ENCODE data around the gene RYR1.

Gene RYR1

DNA sequence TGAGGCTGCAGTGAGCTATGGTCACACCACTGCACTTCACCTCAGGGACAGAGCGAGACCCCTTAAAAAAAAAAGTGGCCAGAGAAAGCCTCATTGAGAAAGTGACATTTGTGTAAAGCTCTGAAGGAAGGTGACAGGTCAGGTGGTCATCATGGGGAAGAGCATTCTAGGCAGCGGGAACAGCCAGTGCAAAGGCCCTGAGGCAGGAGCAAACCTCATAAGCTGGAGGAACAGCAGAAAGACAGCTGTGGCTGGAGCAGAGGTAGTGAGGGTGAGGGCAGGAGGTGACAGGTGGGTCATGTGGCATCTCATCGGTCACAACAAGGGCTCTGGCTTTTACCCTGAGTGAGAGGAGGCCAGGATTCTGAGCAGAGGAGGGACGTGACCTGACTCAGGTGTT is 64.4 kb downstream of the RYR1 start:
- no peak for DNase-seq
- TF ChIP-seq, protein P1, sequence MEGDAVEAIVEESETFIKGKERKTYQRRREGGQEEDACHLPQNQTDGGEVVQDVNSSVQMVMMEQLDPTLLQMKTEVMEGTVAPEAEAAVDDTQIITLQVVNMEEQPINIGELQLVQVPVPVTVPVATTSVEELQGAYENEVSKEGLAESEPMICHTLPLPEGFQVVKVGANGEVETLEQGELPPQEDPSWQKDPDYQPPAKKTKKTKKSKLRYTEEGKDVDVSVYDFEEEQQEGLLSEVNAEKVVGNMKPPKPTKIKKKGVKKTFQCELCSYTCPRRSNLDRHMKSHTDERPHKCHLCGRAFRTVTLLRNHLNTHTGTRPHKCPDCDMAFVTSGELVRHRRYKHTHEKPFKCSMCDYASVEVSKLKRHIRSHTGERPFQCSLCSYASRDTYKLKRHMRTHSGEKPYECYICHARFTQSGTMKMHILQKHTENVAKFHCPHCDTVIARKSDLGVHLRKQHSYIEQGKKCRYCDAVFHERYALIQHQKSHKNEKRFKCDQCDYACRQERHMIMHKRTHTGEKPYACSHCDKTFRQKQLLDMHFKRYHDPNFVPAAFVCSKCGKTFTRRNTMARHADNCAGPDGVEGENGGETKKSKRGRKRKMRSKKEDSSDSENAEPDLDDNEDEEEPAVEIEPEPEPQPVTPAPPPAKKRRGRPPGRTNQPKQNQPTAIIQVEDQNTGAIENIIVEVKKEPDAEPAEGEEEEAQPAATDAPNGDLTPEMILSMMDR (IDR thresholded peaks at IDR 0.05; ENCODE audit: low read depth, low read length, missing control alignments), result no peak
- in situ Hi-C loops (cut with HindIII; ENCODE audit: low pct_ligation_motif_present, low sequenced_read_pairs), result no loop called here
- H3K36me3 ChIP-seq (replicated peaks), result no peaks in the 10 kb centered on the region
- H3K4me3 ChIP-seq (ENCODE audit: low read depth, low read length), result no peak overlapping the region
- no peaks in the 10 kb centered on the region for H3K27me3 ChIP-seq (replicated peaks)
- no peak overlapping the region for H3K27ac ChIP-seq

DNA sequence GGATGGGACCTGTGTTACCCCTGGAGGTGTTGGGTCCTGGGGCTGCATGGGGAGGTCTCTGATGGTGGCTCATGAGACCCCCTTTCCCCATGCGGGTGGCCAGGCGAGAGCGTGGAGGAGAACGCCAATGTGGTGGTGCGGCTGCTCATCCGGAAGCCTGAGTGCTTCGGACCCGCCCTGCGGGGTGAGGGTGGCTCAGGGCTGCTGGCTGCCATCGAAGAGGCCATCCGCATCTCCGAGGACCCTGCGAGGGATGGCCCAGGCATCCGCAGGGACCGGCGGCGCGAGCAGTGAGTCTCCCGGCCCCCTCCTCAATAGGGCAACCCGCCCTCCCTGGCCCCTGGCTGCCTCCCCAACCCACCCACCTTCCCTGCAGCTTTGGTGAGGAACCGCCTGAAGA is 66.0 kb downstream of the RYR1 start:
- no peak for DNase-seq
- in situ Hi-C loops (cut with HindIII; ENCODE audit: low pct_ligation_motif_present, low sequenced_read_pairs), result no loop called here
- no peak overlapping the region for H3K4me3 ChIP-seq (ENCODE audit: low read depth, low read length)
- H3K36me3 ChIP-seq (replicated peaks), result no peaks in the 10 kb centered on the region
- no peak overlapping the region for H3K27ac ChIP-seq
- no peaks in the 10 kb centered on the region for H3K27me3 ChIP-seq (replicated peaks)
- TF ChIP-seq, protein P1 (IDR thresholded peaks at IDR 0.05; ENCODE audit: low read depth, low read length, missing control alignments), result no peak

DNA sequence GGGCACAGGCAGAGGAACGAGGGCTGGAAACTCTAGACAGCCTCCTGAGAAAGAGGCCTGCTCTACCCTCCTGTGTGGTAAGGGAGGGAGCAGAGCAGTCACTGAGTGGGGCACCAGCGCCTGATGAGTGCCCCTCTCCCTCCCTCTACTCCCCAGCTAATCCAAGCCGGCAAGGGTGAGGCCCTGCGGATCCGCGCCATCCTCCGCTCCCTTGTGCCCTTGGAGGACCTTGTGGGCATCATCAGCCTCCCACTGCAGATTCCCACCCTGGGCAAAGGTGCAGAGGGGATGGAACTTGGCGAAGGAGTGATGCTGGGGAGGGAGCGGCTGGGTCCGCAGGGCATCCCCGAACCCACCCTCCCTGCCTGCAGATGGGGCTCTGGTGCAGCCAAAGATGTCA is 67.0 kb downstream of the RYR1 start:
- Histone ChIP-seq H3K36me3 (replicated peaks) (no peaks in the 10 kb centered on the region), H3K4me3 (ENCODE audit: low read depth, low read length) (no peak overlapping the region), H3K27ac (no peak overlapping the region), H3K27me3 (replicated peaks) (no peaks in the 10 kb centered on the region)
- TF ChIP-seq, protein P1 (IDR thresholded peaks at IDR 0.05; ENCODE audit: low read depth, low read length, missing control alignments), result no peak
- in situ Hi-C loops (cut with HindIII; ENCODE audit: low pct_ligation_motif_present, low sequenced_read_pairs), result no loop called here
- DNase-seq, result no peak

DNA sequence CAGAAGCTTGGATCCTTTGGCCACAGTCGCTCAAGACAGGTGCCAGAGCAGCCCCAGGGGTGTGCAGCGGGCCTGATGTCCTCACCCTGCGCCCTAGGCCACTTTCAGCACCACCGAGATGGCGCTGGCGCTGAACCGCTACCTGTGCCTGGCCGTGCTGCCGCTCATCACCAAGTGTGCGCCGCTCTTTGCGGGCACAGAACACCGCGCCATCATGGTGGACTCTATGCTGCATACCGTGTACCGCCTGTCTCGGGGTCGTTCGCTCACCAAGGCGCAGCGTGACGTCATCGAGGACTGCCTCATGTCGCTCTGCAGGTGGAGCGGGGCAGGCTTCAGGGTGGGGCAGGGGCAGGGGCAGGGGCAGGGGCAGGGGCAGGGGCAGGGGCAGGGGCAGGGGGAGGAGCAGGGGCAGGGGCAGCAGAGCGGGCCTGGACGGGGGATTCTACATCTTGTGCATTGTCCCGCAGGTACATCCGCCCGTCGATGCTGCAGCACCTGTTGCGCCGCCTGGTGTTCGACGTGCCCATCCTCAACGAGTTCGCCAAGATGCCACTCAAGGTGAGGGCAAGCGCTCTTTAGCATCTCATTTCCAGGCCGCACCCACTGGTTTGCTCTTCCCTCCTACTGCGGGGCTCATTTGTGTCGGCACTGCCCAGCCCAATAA is 69.1 kb downstream of the RYR1 start:
- Histone ChIP-seq H3K36me3 (replicated peaks) (no peaks in the 10 kb centered on the region), H3K27me3 (replicated peaks) (no peaks in the 10 kb centered on the region), H3K4me3 (ENCODE audit: low read depth, low read length) (no peak overlapping the region), H3K27ac (no peak overlapping the region)
- DNase-seq, result no peak
- in situ Hi-C loops (cut with HindIII; ENCODE audit: low pct_ligation_motif_present, low sequenced_read_pairs), result no loop called here
- TF ChIP-seq, protein P1 (IDR thresholded peaks at IDR 0.05; ENCODE audit: low read depth, low read length, missing control alignments), result no peak

DNA sequence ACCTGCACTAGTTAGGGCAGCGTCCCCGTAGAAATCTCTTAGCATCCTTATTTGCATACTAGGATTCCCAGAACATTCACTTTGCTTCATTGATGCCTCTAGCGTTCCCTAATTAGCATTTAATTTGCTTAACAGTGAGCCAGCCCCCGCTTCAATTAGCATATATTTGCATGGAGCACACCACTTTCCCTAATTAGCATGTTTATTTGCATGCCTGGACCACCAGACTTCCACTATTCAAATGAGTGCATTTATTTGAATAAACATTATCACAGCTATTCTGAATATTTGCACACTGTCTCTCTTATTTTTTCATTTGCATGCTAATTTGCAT is 69.6 kb downstream of the RYR1 start:
- TF ChIP-seq, protein P1 (IDR thresholded peaks at IDR 0.05; ENCODE audit: low read depth, low read length, missing control alignments), result no peak
- Histone ChIP-seq H3K36me3 (replicated peaks) (no peaks in the 10 kb centered on the region), H3K27me3 (replicated peaks) (no peaks in the 10 kb centered on the region), H3K4me3 (ENCODE audit: low read depth, low read length) (no peak overlapping the region), H3K27ac (no peak overlapping the region)
- DNase-seq, result no peak
- in situ Hi-C loops (cut with HindIII; ENCODE audit: low pct_ligation_motif_present, low sequenced_read_pairs), result no loop called here

DNA sequence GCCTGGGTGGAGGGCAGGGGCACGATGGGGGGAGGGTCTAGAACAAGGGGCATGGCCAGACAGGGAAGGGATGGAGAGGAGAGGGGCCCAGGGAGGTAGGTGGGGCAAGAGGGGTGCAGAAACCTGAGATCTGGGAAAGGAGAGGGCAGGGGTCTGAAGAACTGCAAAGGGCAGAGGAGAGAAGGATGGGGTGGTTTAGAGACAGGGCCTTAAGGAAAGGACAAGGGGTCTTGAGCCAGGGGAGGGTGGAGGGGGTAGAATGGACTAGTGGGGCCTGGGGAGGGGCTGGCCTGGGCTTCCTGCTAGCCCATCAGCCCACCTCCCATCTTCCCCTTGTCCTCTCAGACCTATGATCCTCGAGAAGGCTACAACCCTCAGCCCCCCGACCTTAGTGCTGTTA is 72.5 kb downstream of the RYR1 start:
- H3K4me3 ChIP-seq (ENCODE audit: low read depth, low read length), result no peak overlapping the region
- no peak overlapping the region for H3K27ac ChIP-seq
- no peak for DNase-seq
- TF ChIP-seq, protein P1 (IDR thresholded peaks at IDR 0.05; ENCODE audit: low read depth, low read length, missing control alignments), result no peak
- H3K36me3 ChIP-seq (replicated peaks), result no peaks in the 10 kb centered on the region
- in situ Hi-C loops (cut with HindIII; ENCODE audit: low pct_ligation_motif_present, low sequenced_read_pairs), result no loop called here
- no peaks in the 10 kb centered on the region for H3K27me3 ChIP-seq (replicated peaks)

All from brain microvascular endothelial cell (primary cell).